Sciatic nerve (tissue), 2 donors: ENCODE data around the gene DHRS7C. TPM values are rescaled to one million over a fixed set of nuclear protein-coding genes. Genes with fewer than 3 reads are reported as not detected.
"Not testable (repeated sequence)": the region's sequence is repeated elsewhere in the genome, so short reads cannot be mapped to it uniquely, and the experiment has no call there.

Source experiments
- ATAC-seq: fragments of 200-7000 bp; cut with Tn5 transposase; one replicate; pipeline ENCODE4 v1.9.1; 2020; ENCODE audit warnings: mild to moderate bottlenecking, moderate library complexity
- DNase-seq: peaks from one replicate; pipeline ENCODE4 v3.0.0-alpha.2; 2020; ENCODE audit warnings: low spot score
- intact Hi-C: fragments of 100-400 bp; cut with DNase I; formaldehyde crosslinking; loops from one replicate; pipeline ENCODE4 v1.14.2; 2022
- total RNA-seq: library from RNA; stranded (reverse); fragmentation: NEBNext Ultra II Directional; extraction: Animal tissue kit (Norgen Biotek cat#: 25700); gene quantifications from one replicate; pipeline ENCODE4 v1.2.1, GENCODE V29; 2021
- donor health status: DM: no; HTN: no; CAD: no.
- donor health status: DM: no; HTN: no; CAD: no.

DHRS7C gene
- total RNA-seq, 1 donor from 2014 or later, result not detected

GRCh38 chr17:9811537-9811936 lies 20.1 kb upstream of the DHRS7C start:
- intact Hi-C loops, result no loop called here
- DNase-seq, result no peak
- ATAC-seq, result no peak

- DNase-seq (no peak), ATAC-seq (no peak)
- intact Hi-C loops, result no loop called here
These were observed 19.7 kb upstream of the DHRS7C start for GRCh38 chr17:9811086-9811485.

GRCh38 chr17:9810100-9810949 lies 18.9 kb upstream of the DHRS7C start:
- ATAC-seq (no peak), DNase-seq (no peak)
- intact Hi-C loops, result no loop called here

- no peak for ATAC-seq
- DNase-seq, result no peak
- intact Hi-C loops, result no loop called here
These were observed 18.0 kb upstream of the DHRS7C start for GRCh38 chr17:9809409-9809808.

- DNase-seq (no peak), ATAC-seq (no peak)
- intact Hi-C loops, result no loop called here
These were observed 15.3 kb upstream of the DHRS7C start for GRCh38 chr17:9806699-9807098.

GRCh38 chr17:9805769-9806168 lies 14.4 kb upstream of the DHRS7C start:
- intact Hi-C loops, result no loop called here
- DNase-seq, result no peak
- no peak for ATAC-seq

- no peak for DNase-seq
- ATAC-seq, result no peak
- intact Hi-C loops, result no loop called here
These were observed 11.3 kb upstream of the DHRS7C start for GRCh38 chr17:9802697-9803096.

GRCh38 chr17:9802294-9802693 lies 10.9 kb upstream of the DHRS7C start:
- intact Hi-C loops, result no loop called here
- ATAC-seq (no peak), DNase-seq (no peak)

GRCh38 chr17:9801505-9801904 lies 10.1 kb upstream of the DHRS7C start:
- intact Hi-C loops, result no loop called here
- no peak for ATAC-seq
- no peak for DNase-seq

GRCh38 chr17:9798724-9799123 lies 7.3 kb upstream of the DHRS7C start:
- DNase-seq (no peak), ATAC-seq (no peak)
- intact Hi-C loops, result no loop called here

GRCh38 chr17:9798008-9798407 lies 6.6 kb upstream of the DHRS7C start:
- DNase-seq, result no peak
- intact Hi-C loops, result no loop called here
- ATAC-seq, result no peak

- no peak for DNase-seq
- ATAC-seq, result no peak
- intact Hi-C loops, result no loop called here
These were observed 919 bp upstream of the DHRS7C start for GRCh38 chr17:9792181-9792840.

GRCh38 chr17:9790316-9790715 lies 1.1 kb downstream of the DHRS7C start:
- ATAC-seq (no peak), DNase-seq (no peak)
- intact Hi-C loops, result no loop called here

GRCh38 chr17:9788601-9789000 lies 2.8 kb downstream of the DHRS7C start:
- DNase-seq (no peak), ATAC-seq (no peak)
- intact Hi-C loops, result no loop called here

GRCh38 chr17:9784544-9784943 lies 6.8 kb downstream of the DHRS7C start:
- intact Hi-C loops, result no loop called here
- DNase-seq (no peak), ATAC-seq (no peak)

GRCh38 chr17:9783465-9783864 lies 7.9 kb downstream of the DHRS7C start:
- DNase-seq, ATAC-seq, intact Hi-C loops: not testable (repeated sequence)

- intact Hi-C loops, result no loop called here
- ATAC-seq (no peak), DNase-seq (no peak)
These were observed 8.3 kb downstream of the DHRS7C start for GRCh38 chr17:9783050-9783449.

GRCh38 chr17:9780552-9780951 lies 10.8 kb downstream of the DHRS7C start:
- intact Hi-C loops, result no loop called here
- DNase-seq, result no peak
- ATAC-seq, result no peak

GRCh38 chr17:9776911-9777310 lies 14.5 kb downstream of the DHRS7C start:
- no peak for DNase-seq
- ATAC-seq, result no peak
- intact Hi-C loops, result no loop called here

- DNase-seq, result no peak
- ATAC-seq, result no peak
- intact Hi-C loops, result no loop called here
These were observed 18.7 kb downstream of the DHRS7C start for GRCh38 chr17:9772658-9773057.

- DNase-seq (no peak), ATAC-seq (no peak)
- intact Hi-C loops, result no loop called here
These were observed 19.9 kb downstream of the DHRS7C start for GRCh38 chr17:9771465-9771864.
